NT2/D1 (cell line): ENCODE measurements around the gene ZNF585A.

Experiments used
- SUZ12 ChIP-seq: IDR thresholded peaks from 2 replicates; pipeline ENCODE4 v1.6.1; 2011; ENCODE audit not compliant: insufficient read length, insufficient read depth; ENCODE audit errors: extremely low read depth
- YY1 ChIP-seq: IDR thresholded peaks from 2 replicates; pipeline ENCODE4 v1.6.1; 2011; ENCODE audit not compliant: insufficient read length, insufficient read depth
- ZNF274 ChIP-seq: IDR thresholded peaks from 2 replicates; pipeline ENCODE4 v1.6.1; 2011; ENCODE audit warnings: mild to moderate bottlenecking, low read depth, low read length

- no peak for TF ChIP-seq SUZ12
- no peak for TF ChIP-seq YY1
- TF ChIP-seq ZNF274, result no peak
Observed at GRCh38 chr19:37165635-37166034, 6.9 kb downstream of the ZNF585A start.
